GM18499 (cell line): ENCODE data around the gene MAMLD1.

Source experiments
- ATAC-seq: cut with Tn5 transposase; IDR thresholded peaks from one replicate; pipeline ENCODE4 v1.9.1; 2021; ENCODE audit warnings: moderate number of reproducible peaks; ENCODE audit not compliant: insufficient read depth, unreplicated experiment

Gene MAMLD1

GRCh38 chrX:150352581-150352980, 10.5 kb upstream of the MAMLD1 start:
- ATAC-seq = no peak

GRCh38 chrX:150355913-150356312, 7.2 kb upstream of the MAMLD1 start:
- ATAC-seq = no peak

- ATAC-seq = no peak
These were observed 5.3 kb upstream of the MAMLD1 start for GRCh38 chrX:150357790-150358189.

GRCh38 chrX:150358651-150359050, 4.5 kb upstream of the MAMLD1 start:
- ATAC-seq = no peak

- no peak for ATAC-seq
These were observed 2.8 kb upstream of the MAMLD1 start for GRCh38 chrX:150360331-150360730.

- no peak for ATAC-seq
These were observed 1.9 kb upstream of the MAMLD1 start for GRCh38 chrX:150361070-150361776.

- ATAC-seq = no peak
These were observed 1.3 kb upstream of the MAMLD1 start for GRCh38 chrX:150361777-150362351.

- ATAC-seq = no peak
These were observed 637 bp downstream of the MAMLD1 start for GRCh38 chrX:150363561-150364346.

- no peak for ATAC-seq
These were observed 1.4 kb downstream of the MAMLD1 start for GRCh38 chrX:150364347-150365050.

- no peak for ATAC-seq
These were observed 2.2 kb downstream of the MAMLD1 start for GRCh38 chrX:150365051-150365989.

GRCh38 chrX:150365990-150366911, 3.1 kb downstream of the MAMLD1 start:
- ATAC-seq = no peak

- no peak for ATAC-seq
These were observed 3.9 kb downstream of the MAMLD1 start for GRCh38 chrX:150366951-150367545.

GRCh38 chrX:150370589-150371312, 7.6 kb downstream of the MAMLD1 start:
- no peak for ATAC-seq

- ATAC-seq = no peak
These were observed 8.8 kb downstream of the MAMLD1 start for GRCh38 chrX:150371877-150372276.

GRCh38 chrX:150372280-150372679, 9.2 kb downstream of the MAMLD1 start:
- no peak for ATAC-seq

- no peak for ATAC-seq
These were observed 9.6 kb downstream of the MAMLD1 start for GRCh38 chrX:150372756-150373155.

- ATAC-seq = no peak
These were observed 12.2 kb downstream of the MAMLD1 start for GRCh38 chrX:150375243-150375770.
